ENCODE data around the gene TVP23C.
A peak's percentile ranks its signal among the peaks of the same experiment; 100 is the strongest.

Gene TVP23C

DNA sequence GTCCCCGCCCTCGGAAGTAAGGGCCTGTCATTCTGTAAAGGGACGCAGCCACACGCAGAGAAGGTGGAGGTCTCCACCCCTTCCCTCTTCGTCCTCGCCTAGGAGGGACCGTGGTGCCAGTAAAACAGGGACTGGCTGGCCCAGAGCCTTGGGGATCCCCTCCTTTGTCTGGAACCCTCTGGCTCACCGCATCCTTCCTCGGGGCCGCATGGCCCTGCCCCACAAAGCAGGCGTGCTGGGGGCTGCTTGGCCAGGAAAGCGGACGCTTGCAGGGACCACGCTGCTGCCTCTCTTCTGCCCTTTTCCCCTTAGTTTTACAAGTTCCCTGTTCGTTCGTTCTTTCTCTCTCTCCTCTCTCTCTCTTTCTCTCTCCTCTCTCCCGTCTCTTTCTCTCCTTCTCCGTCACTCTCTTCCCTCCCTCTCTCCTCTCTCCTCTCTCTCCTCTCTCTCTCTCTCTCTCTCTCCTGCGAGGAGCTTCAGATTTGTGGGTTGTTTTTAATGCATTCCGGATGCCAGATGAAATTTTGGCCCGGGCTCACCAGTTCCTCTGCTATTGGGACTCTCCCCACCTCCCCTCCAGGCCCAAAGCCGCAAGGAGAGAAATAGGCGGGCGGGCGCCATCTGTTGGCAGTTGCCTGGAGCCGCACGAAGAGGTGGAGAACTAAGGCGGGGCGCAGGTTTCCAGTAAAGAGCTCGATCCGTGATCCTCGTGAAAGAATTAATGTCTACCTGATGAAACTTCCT, 60.7 kb downstream of the TVP23C start:
- Histone ChIP-seq H3K27ac (ENCODE audit: poor library complexity, severe bottlenecking) (no peak overlapping the region), H3K27me3 (ENCODE audit: insufficient read depth, poor library complexity, severe bottlenecking) (no peaks in the 10 kb centered on the region), H3K9me3 (ENCODE audit: severe bottlenecking) (no peaks in the 10 kb centered on the region), H3K36me3 (ENCODE audit: low read depth) (no peaks in the 10 kb centered on the region; the same call in none of the 2 replicates), H3K4me3 (ENCODE audit: severe bottlenecking) (no peak overlapping the region), H3K4me1 (ENCODE audit: insufficient read depth, poor library complexity, severe bottlenecking) (no peaks in the 10 kb centered on the region)
- ATAC-seq (ENCODE audit: low read depth) = peak; percentile 79
- no peak for DNase-seq (ENCODE audit: low spot score)
- TF ChIP-seq, protein P1, sequence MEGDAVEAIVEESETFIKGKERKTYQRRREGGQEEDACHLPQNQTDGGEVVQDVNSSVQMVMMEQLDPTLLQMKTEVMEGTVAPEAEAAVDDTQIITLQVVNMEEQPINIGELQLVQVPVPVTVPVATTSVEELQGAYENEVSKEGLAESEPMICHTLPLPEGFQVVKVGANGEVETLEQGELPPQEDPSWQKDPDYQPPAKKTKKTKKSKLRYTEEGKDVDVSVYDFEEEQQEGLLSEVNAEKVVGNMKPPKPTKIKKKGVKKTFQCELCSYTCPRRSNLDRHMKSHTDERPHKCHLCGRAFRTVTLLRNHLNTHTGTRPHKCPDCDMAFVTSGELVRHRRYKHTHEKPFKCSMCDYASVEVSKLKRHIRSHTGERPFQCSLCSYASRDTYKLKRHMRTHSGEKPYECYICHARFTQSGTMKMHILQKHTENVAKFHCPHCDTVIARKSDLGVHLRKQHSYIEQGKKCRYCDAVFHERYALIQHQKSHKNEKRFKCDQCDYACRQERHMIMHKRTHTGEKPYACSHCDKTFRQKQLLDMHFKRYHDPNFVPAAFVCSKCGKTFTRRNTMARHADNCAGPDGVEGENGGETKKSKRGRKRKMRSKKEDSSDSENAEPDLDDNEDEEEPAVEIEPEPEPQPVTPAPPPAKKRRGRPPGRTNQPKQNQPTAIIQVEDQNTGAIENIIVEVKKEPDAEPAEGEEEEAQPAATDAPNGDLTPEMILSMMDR (IDR thresholded peaks at IDR 0.05; ENCODE audit: poor library complexity, severe bottlenecking) = peak; percentile 88

DNA sequence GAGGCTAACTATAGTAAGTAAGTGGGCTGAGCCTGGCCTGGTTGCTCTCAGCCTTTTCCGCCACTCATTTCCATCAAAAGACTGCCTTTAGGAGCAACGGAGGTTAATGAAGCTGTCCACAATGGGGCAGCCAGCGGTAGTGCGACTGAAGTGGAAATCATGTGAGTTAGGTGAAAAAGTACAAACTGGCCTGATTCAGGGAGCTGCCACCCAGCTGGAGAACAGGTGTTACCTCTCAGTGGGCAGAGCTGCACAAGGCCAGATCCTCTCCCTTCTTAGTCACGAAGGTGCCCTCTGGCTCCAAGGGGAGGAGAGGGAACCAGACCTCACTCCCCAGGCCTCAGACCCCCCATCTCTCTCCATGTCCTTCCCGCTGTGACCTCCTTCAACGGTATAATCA, 61.5 kb downstream of the TVP23C start:
- Histone ChIP-seq H3K27ac (ENCODE audit: poor library complexity, severe bottlenecking) (no peak overlapping the region), H3K4me3 (ENCODE audit: severe bottlenecking) (no peak overlapping the region), H3K27me3 (ENCODE audit: insufficient read depth, poor library complexity, severe bottlenecking) (no peaks in the 10 kb centered on the region), H3K36me3 (ENCODE audit: low read depth) (no peaks in the 10 kb centered on the region; the same call in 1 of the 2 replicates), H3K4me1 (ENCODE audit: insufficient read depth, poor library complexity, severe bottlenecking) (no peaks in the 10 kb centered on the region), H3K9me3 (ENCODE audit: severe bottlenecking) (no peaks in the 10 kb centered on the region)
- TF ChIP-seq, protein P1 (IDR thresholded peaks at IDR 0.05; ENCODE audit: poor library complexity, severe bottlenecking) = no peak
- no peak for ATAC-seq (ENCODE audit: low read depth)
- DNase-seq (ENCODE audit: low spot score) = no peak

DNA sequence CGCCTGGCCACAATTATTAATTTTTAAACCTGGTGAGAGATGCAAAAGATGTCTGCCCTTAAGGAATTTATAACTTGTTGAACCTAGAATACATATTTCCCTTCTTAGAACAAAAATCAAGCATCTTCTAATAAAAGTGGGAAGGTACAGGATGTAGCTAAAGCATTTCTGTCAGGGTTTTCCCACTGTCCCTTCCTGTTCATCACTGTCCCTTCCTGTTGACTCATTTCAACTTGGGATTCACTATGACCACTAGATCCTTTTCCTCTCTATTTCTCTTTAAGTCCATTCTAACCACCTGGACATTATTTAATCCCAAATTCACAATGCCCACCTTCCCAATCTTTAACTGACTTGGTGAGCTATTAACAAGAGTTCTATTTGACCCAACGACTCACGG, 62.0 kb downstream of the TVP23C start:
- DNase-seq (ENCODE audit: low spot score) = no peak
- Histone ChIP-seq H3K36me3 (ENCODE audit: low read depth) (no peaks in the 10 kb centered on the region; the same call in 1 of the 2 replicates), H3K27me3 (ENCODE audit: insufficient read depth, poor library complexity, severe bottlenecking) (no peaks in the 10 kb centered on the region), H3K4me3 (ENCODE audit: severe bottlenecking) (no peak overlapping the region), H3K9me3 (ENCODE audit: severe bottlenecking) (no peaks in the 10 kb centered on the region), H3K4me1 (ENCODE audit: insufficient read depth, poor library complexity, severe bottlenecking) (no peaks in the 10 kb centered on the region), H3K27ac (ENCODE audit: poor library complexity, severe bottlenecking) (no peak overlapping the region)
- no peak for ATAC-seq (ENCODE audit: low read depth)
- TF ChIP-seq, protein P1 (IDR thresholded peaks at IDR 0.05; ENCODE audit: poor library complexity, severe bottlenecking) = no peak

DNA sequence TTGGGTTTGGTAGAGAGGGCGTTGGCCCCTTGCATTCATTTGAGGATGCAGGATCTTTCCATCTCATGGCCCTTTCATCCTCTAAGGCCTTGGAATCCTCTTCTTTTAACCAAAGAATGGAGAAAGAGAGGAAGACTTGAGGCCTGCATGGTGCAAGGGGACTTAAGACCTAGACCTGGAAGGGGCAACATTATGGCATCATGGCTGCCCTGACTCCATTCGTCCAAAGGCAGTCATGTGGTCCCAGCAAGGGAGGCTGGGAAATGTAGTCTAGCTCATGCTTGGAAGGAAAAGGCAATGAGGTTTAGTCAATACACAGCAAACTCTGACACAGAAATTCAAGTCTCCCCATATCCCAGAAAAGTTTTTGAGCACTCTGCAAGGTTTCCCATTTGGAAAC, 65.2 kb downstream of the TVP23C start:
- Histone ChIP-seq H3K36me3 (ENCODE audit: low read depth) (no peaks in the 10 kb centered on the region; the same call in 1 of the 2 replicates), H3K27me3 (ENCODE audit: insufficient read depth, poor library complexity, severe bottlenecking) (no peaks in the 10 kb centered on the region), H3K4me1 (ENCODE audit: insufficient read depth, poor library complexity, severe bottlenecking) (no peaks in the 10 kb centered on the region), H3K9me3 (ENCODE audit: severe bottlenecking) (no peaks in the 10 kb centered on the region), H3K27ac (ENCODE audit: poor library complexity, severe bottlenecking) (no peak overlapping the region), H3K4me3 (ENCODE audit: severe bottlenecking) (no peak overlapping the region)
- TF ChIP-seq, protein P1 (IDR thresholded peaks at IDR 0.05; ENCODE audit: poor library complexity, severe bottlenecking) = no peak
- no peak for DNase-seq (ENCODE audit: low spot score)
- ATAC-seq (ENCODE audit: low read depth) = peak; percentile 50; the same call in 1 of the 3 replicates

Data from RWPE2 (cell line).